Anterior cingulate cortex (tissue), 58 donors: ENCODE data around the gene LTBP1.
A peak's percentile ranks its signal among the peaks of the same experiment; 100 is the strongest.
"Not testable (repeated sequence)": the region's sequence is repeated elsewhere in the genome, so short reads cannot be mapped to it uniquely, and the experiment has no call there.

Source experiments
- DNase-seq, 58 donors: peaks; one replicate each; lab custom pipeline; 2025; lab: John Stamatoyannopoulos, UW

LTBP1 gene

GRCh38 chr2:33168922-33169321, 222.2 kb downstream of the LTBP1 start:
- DNase-seq: no peak

- not testable (repeated sequence) for DNase-seq
Measured at GRCh38 chr2:33170251-33170650, 223.5 kb downstream of the LTBP1 start.

- no peak for DNase-seq
Measured at GRCh38 chr2:33177627-33178026, 230.9 kb downstream of the LTBP1 start.

- no peak for DNase-seq
Measured at GRCh38 chr2:33178209-33178608, 231.5 kb downstream of the LTBP1 start.

- DNase-seq: no peak
Measured at GRCh38 chr2:33180915-33181314, 234.2 kb downstream of the LTBP1 start.

GRCh38 chr2:33181466-33181865, 234.7 kb downstream of the LTBP1 start:
- DNase-seq: no peak

GRCh38 chr2:33184041-33184440, 237.3 kb downstream of the LTBP1 start:
- DNase-seq: no peak

GRCh38 chr2:33186937-33187336, 240.2 kb downstream of the LTBP1 start:
- no peak for DNase-seq

GRCh38 chr2:33188799-33189198, 242.0 kb downstream of the LTBP1 start:
- DNase-seq: no peak

- no peak for DNase-seq
Measured at GRCh38 chr2:33190393-33190937, 243.7 kb downstream of the LTBP1 start.

GRCh38 chr2:33195891-33196290, 249.1 kb downstream of the LTBP1 start:
- DNase-seq: no peak

- DNase-seq: no peak
Measured at GRCh38 chr2:33196700-33197099, 249.9 kb downstream of the LTBP1 start.

- DNase-seq: no peak
Measured at GRCh38 chr2:33197198-33197938, 250.6 kb downstream of the LTBP1 start.

GRCh38 chr2:33202641-33203522, 256.1 kb downstream of the LTBP1 start:
- DNase-seq: no peak

- DNase-seq: no peak
Measured at GRCh38 chr2:33204945-33205344, 258.2 kb downstream of the LTBP1 start.

GRCh38 chr2:33205693-33206434, 259.1 kb downstream of the LTBP1 start:
- no peak for DNase-seq

- no peak for DNase-seq
Measured at GRCh38 chr2:33207151-33207740, 260.5 kb downstream of the LTBP1 start.

GRCh38 chr2:33208400-33208799, 261.6 kb downstream of the LTBP1 start:
- DNase-seq: no peak

- DNase-seq: no peak
Measured at GRCh38 chr2:33209976-33210375, 263.2 kb downstream of the LTBP1 start.

GRCh38 chr2:33210626-33211025, 263.9 kb downstream of the LTBP1 start:
- DNase-seq: peak in 9 of 58 donors; percentile 1 to 14 (median 4)
